ENCODE measurements around the gene MEIKIN.

GRCh38 chr5:131981516-131981915 is 36.1 kb upstream of the MEIKIN start:
- TF ChIP-seq POLR2AphosphoS5 (IDR thresholded peaks at IDR 0.05; ENCODE audit: low read depth, low read length), result no peak
- no peak for TF ChIP-seq CTCF (IDR thresholded peaks at IDR 0.05)

Data from Panc1 (cell line).